Measurements from ENCODE around the gene CD33.

The CD33 gene

GRCh38 chr19:51250786-51251467, 26.0 kb downstream of the CD33 start, which contains the start of gene SIGLECL1:
Gene SIGLECL1, plus strand, starts transcription at chr19:51251080. Its CDS starts 12,993 bp downstream, at chr19:51264073.
- H3K4me2 ChIP-seq (ENCODE audit: low read length): no peak within 1 kb of the TSS
- no peaks in the 10 kb centered on the region for H3K27me3 ChIP-seq (ENCODE audit: control insufficient read depth, low read length)
- H3K4me1 ChIP-seq (ENCODE audit: control insufficient read depth, low read length): peaks cover 7% of the 10 kb centered on the region
- H3K79me2 ChIP-seq (ENCODE audit: control insufficient read depth, low read length): no peaks in the 10 kb centered on the region
- no peak for TF ChIP-seq EZH2phosphoT487 (IDR thresholded peaks at IDR 0.05; ENCODE audit: borderline replicate concordance, low read length)
- no peak for TF ChIP-seq CTCF (IDR thresholded peaks at IDR 0.05; ENCODE audit: low read depth, low read length, poor library complexity, severe bottlenecking)
- H3K9me2 ChIP-seq (replicated peaks; ENCODE audit: control insufficient read depth, low read length): no peaks in the 10 kb centered on the region
- H3K9me3 ChIP-seq (ENCODE audit: control insufficient read depth, insufficient read depth, low read length): peaks cover 7% of the 10 kb centered on the region; the same call in 1 of the 2 replicates
- no peaks in the 10 kb centered on the region for H3F3A ChIP-seq (ENCODE audit: control insufficient read depth, insufficient read depth)
- H3K36me3 ChIP-seq (ENCODE audit: control insufficient read depth, low read length): no peaks in the 10 kb centered on the region
- H3K4me3 ChIP-seq (ENCODE audit: low read length): no peak within 1 kb of the TSS
- H3K27ac ChIP-seq (ENCODE audit: low read depth, low read length): no peak within 1 kb of the TSS
- H4K20me1 ChIP-seq (ENCODE audit: control insufficient read depth, insufficient read depth, low read depth, low read length): no peaks in the 10 kb centered on the region

GRCh38 chr19:51251468-51251820, 26.6 kb downstream of the CD33 start:
- Histone ChIP-seq H3K27ac (ENCODE audit: low read depth, low read length) (no peak overlapping the region), H3K79me2 (ENCODE audit: control insufficient read depth, low read length) (no peaks in the 10 kb centered on the region), H3K27me3 (ENCODE audit: control insufficient read depth, low read length) (no peaks in the 10 kb centered on the region), H3K4me2 (ENCODE audit: low read length) (no peak overlapping the region), H4K20me1 (ENCODE audit: control insufficient read depth, insufficient read depth, low read depth, low read length) (no peaks in the 10 kb centered on the region), H3K4me3 (ENCODE audit: low read length) (no peak overlapping the region), H3K4me1 (ENCODE audit: control insufficient read depth, low read length) (peaks cover 7% of the 10 kb centered on the region), H3K9me2 (replicated peaks; ENCODE audit: control insufficient read depth, low read length) (no peaks in the 10 kb centered on the region), H3F3A (ENCODE audit: control insufficient read depth, insufficient read depth) (no peaks in the 10 kb centered on the region), H3K36me3 (ENCODE audit: control insufficient read depth, low read length) (no peaks in the 10 kb centered on the region), H3K9me3 (ENCODE audit: control insufficient read depth, insufficient read depth, low read length) (peaks cover 7% of the 10 kb centered on the region; the same call in 1 of the 2 replicates)
- no peak for TF ChIP-seq EZH2phosphoT487 (IDR thresholded peaks at IDR 0.05; ENCODE audit: borderline replicate concordance, low read length)
- no peak for TF ChIP-seq CTCF (IDR thresholded peaks at IDR 0.05; ENCODE audit: low read depth, low read length, poor library complexity, severe bottlenecking)

GRCh38 chr19:51252306-51253079, 27.6 kb downstream of the CD33 start:
- Histone ChIP-seq H3K27ac (ENCODE audit: low read depth, low read length) (no peak overlapping the region), H3K79me2 (ENCODE audit: control insufficient read depth, low read length) (no peaks in the 10 kb centered on the region), H3F3A (ENCODE audit: control insufficient read depth, insufficient read depth) (no peaks in the 10 kb centered on the region), H3K36me3 (ENCODE audit: control insufficient read depth, low read length) (no peaks in the 10 kb centered on the region), H3K27me3 (ENCODE audit: control insufficient read depth, low read length) (no peaks in the 10 kb centered on the region), H4K20me1 (ENCODE audit: control insufficient read depth, insufficient read depth, low read depth, low read length) (no peaks in the 10 kb centered on the region), H3K4me1 (ENCODE audit: control insufficient read depth, low read length) (peaks cover 12% of the 10 kb centered on the region), H3K4me2 (ENCODE audit: low read length) (no peak overlapping the region), H3K4me3 (ENCODE audit: low read length) (no peak overlapping the region), H3K9me3 (ENCODE audit: control insufficient read depth, insufficient read depth, low read length) (peaks cover 7% of the 10 kb centered on the region; the same call in 1 of the 2 replicates), H3K9me2 (replicated peaks; ENCODE audit: control insufficient read depth, low read length) (no peaks in the 10 kb centered on the region)
- no peak for TF ChIP-seq CTCF (IDR thresholded peaks at IDR 0.05; ENCODE audit: low read depth, low read length, poor library complexity, severe bottlenecking)
- no peak for TF ChIP-seq EZH2phosphoT487 (IDR thresholded peaks at IDR 0.05; ENCODE audit: borderline replicate concordance, low read length)
